Large intestine (tissue), 3 donors: ENCODE results near the gene EGR1. TPM values are rescaled to one million over a fixed set of nuclear protein-coding genes. Genes with fewer than 3 reads are reported as not detected.
"Not testable (repeated sequence)": the region's sequence is repeated elsewhere in the genome, so short reads cannot be mapped to it uniquely, and the experiment has no call there.

Source experiments
- DNase-seq, 2 donors: peaks; one replicate each; pipeline versions ENCODE4 v3.0.0 to v3.0.0-alpha.2; 2013
- H3K27ac ChIP-seq: one replicate; pipeline ENCODE4 v1.5.1; 2013; ENCODE audit warnings: low read length
- H3K27me3 ChIP-seq: 2 replicates; pipeline ENCODE4 v1.6.1; 2013; ENCODE audit warnings: low read length; ENCODE audit not compliant: control insufficient read depth, insufficient read depth
- H3K36me3 ChIP-seq: 2 replicates; pipeline ENCODE4 v1.6.1; 2013; ENCODE audit warnings: low read length; ENCODE audit not compliant: control insufficient read depth, insufficient read depth
- H3K4me1 ChIP-seq: one replicate; pipeline ENCODE4 v1.6.1; 2013; ENCODE audit warnings: low read length; ENCODE audit not compliant: control insufficient read depth, insufficient read depth
- H3K4me3 ChIP-seq: one replicate; pipeline ENCODE4 v1.5.1; 2013; ENCODE audit warnings: low read length
- H3K9me3 ChIP-seq: one replicate; pipeline ENCODE4 v1.6.1; 2013; ENCODE audit warnings: mild to moderate bottlenecking, low read depth, low read length, moderate library complexity; ENCODE audit not compliant: control insufficient read depth
- WGBS: methylation state at CpG from one replicate; pipeline ENCODE4 v1.1.5; 2013; ENCODE audit warnings: low lambda C conversion rate; ENCODE audit not compliant: insufficient coverage; 5-methylcytosine and 5-hydroxymethylcytosine counted together
- polyA plus RNA-seq: library from polyadenylated mRNA; unstranded; fragments of 120-200 nt; gene quantifications from one replicate; pipeline ENCODE4 v1.2.1, GENCODE V29; 2013

Gene EGR1
- polyA plus RNA-seq, 1 donor = 371 TPM

DNA sequence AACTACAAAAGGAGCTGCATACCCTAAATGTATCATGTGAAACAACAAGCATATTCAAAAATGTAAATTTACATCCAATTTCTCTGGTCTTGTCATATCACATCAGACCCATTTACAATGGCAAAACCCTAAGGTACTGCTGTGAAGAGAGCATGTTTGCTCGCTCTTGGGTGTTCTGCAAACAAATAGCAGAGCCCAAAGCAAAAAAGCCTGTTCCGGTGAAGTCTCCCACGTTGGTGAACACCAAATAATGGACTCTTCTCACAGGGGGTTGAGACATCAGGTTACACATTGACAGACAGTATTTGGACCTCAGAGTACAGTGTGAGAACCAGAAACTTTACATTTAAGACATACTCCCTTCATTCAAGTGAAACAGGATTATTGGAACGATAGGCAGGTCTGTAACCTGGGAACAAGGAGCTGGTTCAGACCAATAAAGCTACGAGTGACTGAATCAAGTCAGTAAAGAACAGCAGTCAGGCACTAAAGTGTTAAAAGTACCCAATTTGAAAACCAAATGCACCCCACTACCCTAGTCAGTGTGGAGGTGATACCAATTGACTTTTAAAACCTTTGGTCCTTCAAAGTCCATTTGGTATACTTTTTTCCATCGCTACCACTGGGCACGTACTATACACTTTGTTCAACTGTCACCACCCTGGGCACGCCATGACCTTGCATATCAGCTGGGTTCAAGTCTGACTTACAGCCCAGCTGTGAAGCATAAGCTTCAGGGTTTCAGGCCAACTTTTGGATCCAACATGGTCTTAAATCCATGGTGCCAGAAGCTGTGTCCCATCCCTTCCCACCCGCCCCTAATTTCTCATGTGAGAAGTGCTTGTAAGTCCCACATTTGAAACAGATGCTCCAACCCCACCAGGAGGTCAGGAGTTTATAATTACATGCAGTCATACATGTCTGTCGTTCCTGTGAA lies 41.4 kb downstream of the EGR1 start:
- no peaks in the 10 kb centered on the region for H3K4me1 ChIP-seq
- H3K36me3 ChIP-seq = peaks cover 43% of the 10 kb centered on the region
- H3K9me3 ChIP-seq = no peaks in the 10 kb centered on the region
- DNase-seq = no peak
- WGBS = no CpG with 5 or more reads among the region's 10 CpGs
- H3K27me3 ChIP-seq = no peaks in the 10 kb centered on the region
- H3K27ac ChIP-seq = no peak overlapping the region
- no peak overlapping the region for H3K4me3 ChIP-seq

DNA sequence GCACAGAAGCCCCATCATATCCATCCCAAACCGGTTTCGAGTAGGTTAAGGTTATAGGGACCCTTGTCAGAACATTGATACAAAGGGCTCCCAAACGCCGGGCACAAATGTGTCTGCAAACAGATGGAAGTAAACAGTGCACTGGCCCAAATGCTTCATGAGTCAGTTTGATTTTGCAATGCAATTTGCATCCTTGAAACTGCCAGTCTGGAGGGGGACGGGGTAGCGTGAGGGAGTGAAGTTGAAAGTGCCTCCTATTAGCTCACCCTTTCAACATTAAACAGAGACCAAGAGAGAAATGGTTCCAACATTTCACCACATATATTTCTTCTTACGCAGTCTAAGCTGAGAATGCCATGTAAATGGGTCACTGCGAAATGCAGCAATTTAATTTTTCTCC lies 42.2 kb downstream of the EGR1 start:
- not testable (repeated sequence) for H3K27me3 ChIP-seq, H3K4me1 ChIP-seq, H3K27ac ChIP-seq, H3K4me3 ChIP-seq, DNase-seq, H3K9me3 ChIP-seq
- 100% methylated on average over 1 of the region's 8 CpGs for WGBS
- peaks cover 49% of the 10 kb centered on the region for H3K36me3 ChIP-seq

DNA sequence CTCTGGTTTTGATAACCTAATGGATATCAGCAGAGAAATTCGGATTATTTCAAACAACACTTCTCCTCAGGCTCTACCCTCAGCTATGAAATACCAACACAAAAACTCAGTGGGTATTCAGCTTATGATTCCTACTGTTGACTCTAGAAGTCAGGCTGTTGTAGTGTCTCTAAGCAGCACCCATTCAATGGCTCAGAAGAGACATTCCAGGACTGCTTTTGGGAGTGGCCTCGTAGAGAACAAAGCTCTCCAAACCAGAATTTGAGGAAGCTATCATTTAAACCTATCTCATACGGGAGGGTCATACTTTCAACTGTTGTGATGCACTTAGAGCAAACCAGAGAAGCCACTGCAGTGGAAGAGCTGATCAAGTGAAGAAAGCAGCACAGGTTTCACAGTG lies 43.7 kb downstream of the EGR1 start:
- no peak overlapping the region for H3K4me3 ChIP-seq
- no peaks in the 10 kb centered on the region for H3K9me3 ChIP-seq
- no peaks in the 10 kb centered on the region for H3K27me3 ChIP-seq
- whole genome bisulfite sequencing = no CpG with 5 or more reads among the region's 3 CpGs
- no peak for DNase-seq
- H3K4me1 ChIP-seq = no peaks in the 10 kb centered on the region
- H3K36me3 ChIP-seq = peaks cover 61% of the 10 kb centered on the region
- H3K27ac ChIP-seq = no peak overlapping the region

DNA sequence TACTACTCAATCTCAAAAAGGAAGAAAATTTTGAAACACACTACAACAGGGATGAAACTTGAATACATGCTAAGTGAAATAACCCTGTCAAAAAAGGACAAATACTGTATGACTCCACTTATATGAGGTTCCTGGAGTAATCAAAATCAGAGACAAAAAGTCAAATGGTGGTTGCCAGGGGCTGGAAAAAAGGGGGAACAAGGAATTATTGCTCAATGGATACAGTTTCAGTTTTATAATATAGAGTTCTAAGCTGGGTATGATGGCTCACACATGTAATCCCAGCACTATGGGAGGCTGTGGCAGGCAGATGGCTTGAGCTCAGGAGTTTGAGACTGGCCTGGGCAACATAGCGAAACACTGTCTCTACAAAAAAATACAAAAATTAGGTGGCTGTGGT lies 48.7 kb downstream of the EGR1 start:
- WGBS = no CpG with 5 or more reads among the region's 1 CpG
- no peak for DNase-seq
- H3K9me3 ChIP-seq = no peaks in the 10 kb centered on the region
- H3K4me1 ChIP-seq = no peaks in the 10 kb centered on the region
- H3K4me3 ChIP-seq = no peak overlapping the region
- H3K27me3 ChIP-seq = no peaks in the 10 kb centered on the region
- H3K27ac ChIP-seq = no peak overlapping the region
- peaks cover 75% of the 10 kb centered on the region for H3K36me3 ChIP-seq

DNA sequence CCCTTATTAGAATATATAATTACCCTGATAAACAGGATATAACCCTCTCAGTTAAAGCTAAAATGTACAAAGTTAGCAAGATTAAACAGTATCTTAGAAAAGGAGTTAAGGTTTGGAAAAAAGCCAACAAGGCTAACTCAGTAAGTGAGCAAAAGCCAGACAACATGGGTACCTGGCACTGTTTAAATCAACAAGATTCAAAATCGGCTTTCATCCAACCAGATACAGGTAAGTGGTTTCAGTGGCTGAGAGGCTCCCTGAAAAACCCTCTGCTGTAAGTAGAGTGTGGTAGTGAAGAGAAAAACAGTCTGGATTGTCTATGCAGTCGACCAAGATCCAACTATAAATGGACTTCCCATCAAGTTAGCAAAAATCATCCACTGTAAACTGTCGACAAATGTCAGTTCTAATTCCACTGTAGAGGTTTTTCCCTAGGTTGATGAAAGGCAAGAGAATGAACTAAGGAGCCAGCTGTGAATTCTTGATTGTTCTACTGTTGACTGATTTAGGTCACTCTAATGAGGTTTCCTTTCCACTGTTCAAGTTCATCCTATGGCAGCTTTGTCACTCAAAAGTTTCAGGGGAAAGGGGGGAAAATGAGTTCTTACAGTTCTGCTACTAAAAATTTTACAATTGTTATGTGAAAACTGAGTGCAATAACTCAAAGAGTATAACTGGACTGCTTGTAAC lies 50.4 kb downstream of the EGR1 start:
- no peak overlapping the region for H3K27ac ChIP-seq
- no peaks in the 10 kb centered on the region for H3K4me1 ChIP-seq
- no peak for DNase-seq
- H3K9me3 ChIP-seq = no peaks in the 10 kb centered on the region
- H3K4me3 ChIP-seq = no peak overlapping the region
- H3K27me3 ChIP-seq = no peaks in the 10 kb centered on the region
- H3K36me3 ChIP-seq = peaks cover 62% of the 10 kb centered on the region
- WGBS = 83% methylated on average over 1 of the region's 3 CpGs

DNA sequence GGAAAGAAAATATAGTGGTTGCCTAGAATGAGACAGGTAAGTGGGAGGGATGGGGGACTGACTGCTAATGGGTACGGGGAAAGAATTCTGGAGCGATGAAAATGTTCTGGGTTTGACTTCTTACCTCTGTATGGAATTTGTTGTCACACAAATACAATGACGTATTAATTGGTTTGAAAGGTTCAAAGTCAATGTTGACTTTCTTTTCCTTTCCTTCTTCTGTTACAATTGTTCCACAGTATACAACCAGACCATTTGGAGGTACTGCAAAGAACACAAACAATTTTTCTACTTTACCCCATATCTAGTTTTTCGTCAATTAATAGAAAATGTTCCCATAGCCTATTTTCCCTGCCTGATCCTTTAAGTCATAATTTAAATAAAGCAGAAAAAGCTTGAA lies 52.2 kb downstream of the EGR1 start:
- Histone ChIP-seq H3K4me1 (no peaks in the 10 kb centered on the region), H3K36me3 (peaks cover 51% of the 10 kb centered on the region), H3K9me3 (no peaks in the 10 kb centered on the region), H3K4me3 (no peak overlapping the region), H3K27ac (no peak overlapping the region), H3K27me3 (no peaks in the 10 kb centered on the region)
- 100% methylated on average over 1 of the region's 4 CpGs for WGBS
- no peak for DNase-seq

Other genes with a start within 250 kb of the EGR1 start
- gene GFRA3, start 190.9 kb upstream of the EGR1 start, polyA plus RNA-seq = 6.9 TPM
- 4.5 TPM for gene CDC25C, start 133.7 kb upstream of the EGR1 start, polyA plus RNA-seq
- 30.6 TPM for gene FAM53C, start 127.2 kb upstream of the EGR1 start, polyA plus RNA-seq
- gene KDM3B, start 112.8 kb upstream of the EGR1 start, polyA plus RNA-seq = 61.1 TPM
- 38.6 TPM for gene REEP2, start 26.4 kb upstream of the EGR1 start, polyA plus RNA-seq
- gene ETF1, start 77.8 kb downstream of the EGR1 start, polyA plus RNA-seq = 62.9 TPM
- gene HSPA9, start 109.9 kb downstream of the EGR1 start, polyA plus RNA-seq = 190 TPM